Uterus (tissue), 2 donors: ENCODE results near the gene MMP2.

ENCODE experiments used
- POLR2A ChIP-seq, 2 donors: fragments of 450-650 bp; IDR thresholded peaks; one replicate each; pipeline ENCODE4 v1.6.1; 2016; ENCODE audit warnings: antibody characterized with exemption in 2 of 2, mild to moderate bottlenecking in 1 of 2, moderate library complexity in 1 of 2
- TF ChIP-seq, protein P1 (sequence below), 4 experiments: fragments of 200-600 bp in 2 of 4; fragments of 450-650 bp in 2 of 4; sonication (generic) in 2 of 4; IDR thresholded peaks; one replicate each; pipeline ENCODE4 v1.5.1; 2016 to 2019; ENCODE audit warnings: antibody characterized with exemption in 4 of 4, mild to moderate bottlenecking in 2 of 4, moderate library complexity in 1 of 4

DNA sequence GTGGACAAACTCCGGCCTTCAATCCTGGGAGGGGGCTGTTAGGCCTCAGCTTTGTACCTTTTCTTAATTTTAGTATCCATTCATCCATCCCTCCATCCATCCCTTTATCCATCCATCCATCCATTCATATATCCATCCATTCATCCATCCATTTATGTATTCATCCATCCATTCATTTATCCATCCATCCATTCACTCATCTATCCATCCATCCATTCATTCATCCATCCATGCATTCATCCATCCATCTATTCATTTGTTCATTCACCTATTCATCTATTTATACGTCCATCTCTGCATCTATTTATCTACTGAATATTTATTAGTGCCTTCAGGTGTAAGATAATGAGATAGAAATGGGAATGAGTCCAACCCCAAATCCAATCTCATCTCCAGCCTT, 26.0 kb upstream of the MMP2 start:
- no peak for TF ChIP-seq POLR2A (IDR thresholded peaks at IDR 0.05)
- TF ChIP-seq, protein P1, sequence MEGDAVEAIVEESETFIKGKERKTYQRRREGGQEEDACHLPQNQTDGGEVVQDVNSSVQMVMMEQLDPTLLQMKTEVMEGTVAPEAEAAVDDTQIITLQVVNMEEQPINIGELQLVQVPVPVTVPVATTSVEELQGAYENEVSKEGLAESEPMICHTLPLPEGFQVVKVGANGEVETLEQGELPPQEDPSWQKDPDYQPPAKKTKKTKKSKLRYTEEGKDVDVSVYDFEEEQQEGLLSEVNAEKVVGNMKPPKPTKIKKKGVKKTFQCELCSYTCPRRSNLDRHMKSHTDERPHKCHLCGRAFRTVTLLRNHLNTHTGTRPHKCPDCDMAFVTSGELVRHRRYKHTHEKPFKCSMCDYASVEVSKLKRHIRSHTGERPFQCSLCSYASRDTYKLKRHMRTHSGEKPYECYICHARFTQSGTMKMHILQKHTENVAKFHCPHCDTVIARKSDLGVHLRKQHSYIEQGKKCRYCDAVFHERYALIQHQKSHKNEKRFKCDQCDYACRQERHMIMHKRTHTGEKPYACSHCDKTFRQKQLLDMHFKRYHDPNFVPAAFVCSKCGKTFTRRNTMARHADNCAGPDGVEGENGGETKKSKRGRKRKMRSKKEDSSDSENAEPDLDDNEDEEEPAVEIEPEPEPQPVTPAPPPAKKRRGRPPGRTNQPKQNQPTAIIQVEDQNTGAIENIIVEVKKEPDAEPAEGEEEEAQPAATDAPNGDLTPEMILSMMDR (IDR thresholded peaks at IDR 0.05), result no peak
